NCI-H1092 (cell line): ENCODE data around the gene RPS15A.
"Not testable (repeated sequence)": the region's sequence is repeated elsewhere in the genome, so short reads cannot be mapped to it uniquely, and the experiment has no call there.

Source experiments
- DNase-seq: peaks from one replicate; lab custom pipeline; 2025; lab: John Stamatoyannopoulos, UW

Gene RPS15A

DNA sequence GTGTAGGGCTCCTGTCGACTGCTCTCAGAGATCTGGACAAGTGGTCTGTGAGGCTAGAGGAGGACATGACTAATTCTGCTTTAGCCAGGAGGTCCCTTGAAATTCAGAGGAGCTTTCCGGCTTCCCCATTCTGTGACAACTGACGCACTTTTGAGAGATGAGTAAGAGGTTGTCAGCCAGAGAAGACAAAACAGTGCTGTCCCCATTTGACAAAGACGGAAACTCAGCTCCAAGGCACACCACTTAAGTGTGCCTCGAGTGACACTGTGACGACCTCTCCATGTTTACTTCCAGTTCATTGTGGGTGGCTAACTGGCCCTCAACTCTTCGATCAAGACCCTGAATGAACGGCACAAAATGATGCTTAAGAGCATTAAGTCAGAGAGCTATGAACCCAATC lies 47.3 kb downstream of the RPS15A start:
- DNase-seq, result not testable (repeated sequence)

DNA sequence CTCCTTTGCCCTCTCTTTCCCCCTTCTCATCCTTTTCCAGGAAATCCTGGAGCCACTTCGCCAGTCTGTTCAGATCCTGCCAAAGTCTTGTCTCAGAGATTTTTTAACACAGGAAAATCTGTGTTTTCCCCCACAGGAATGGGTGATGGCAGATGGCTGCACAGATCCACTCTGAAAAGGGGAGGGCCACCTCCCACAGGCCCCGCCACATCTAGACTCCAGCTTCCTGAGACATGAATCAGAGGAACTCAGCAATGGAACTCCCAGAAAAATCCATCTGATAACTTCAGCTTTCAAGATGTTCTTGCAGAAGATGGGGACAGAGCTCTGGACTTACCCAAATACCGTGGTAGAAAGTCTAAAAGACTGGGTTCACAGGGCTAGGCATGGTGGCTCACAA lies 50.1 kb downstream of the RPS15A start:
- not testable (repeated sequence) for DNase-seq

DNA sequence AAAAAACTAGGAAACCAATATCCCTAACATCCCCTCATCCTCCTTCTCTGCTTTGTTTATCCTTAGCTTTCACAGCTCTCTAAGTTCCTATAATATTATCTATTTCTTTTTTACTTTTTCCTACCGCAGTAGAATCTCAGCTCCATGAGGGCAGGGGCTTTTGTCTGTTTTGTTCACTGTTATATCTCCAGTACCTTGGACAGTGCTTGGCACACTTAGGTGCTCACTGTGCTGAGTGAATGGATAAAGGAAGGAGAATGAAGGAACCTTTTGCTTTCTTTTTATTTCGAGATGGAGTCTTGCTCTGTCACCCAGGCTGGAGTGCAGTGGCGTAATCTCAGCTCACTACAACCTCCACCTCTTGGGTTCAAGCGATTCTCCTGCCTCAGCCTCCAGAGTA lies 51.4 kb downstream of the RPS15A start:
- DNase-seq, result not testable (repeated sequence)

DNA sequence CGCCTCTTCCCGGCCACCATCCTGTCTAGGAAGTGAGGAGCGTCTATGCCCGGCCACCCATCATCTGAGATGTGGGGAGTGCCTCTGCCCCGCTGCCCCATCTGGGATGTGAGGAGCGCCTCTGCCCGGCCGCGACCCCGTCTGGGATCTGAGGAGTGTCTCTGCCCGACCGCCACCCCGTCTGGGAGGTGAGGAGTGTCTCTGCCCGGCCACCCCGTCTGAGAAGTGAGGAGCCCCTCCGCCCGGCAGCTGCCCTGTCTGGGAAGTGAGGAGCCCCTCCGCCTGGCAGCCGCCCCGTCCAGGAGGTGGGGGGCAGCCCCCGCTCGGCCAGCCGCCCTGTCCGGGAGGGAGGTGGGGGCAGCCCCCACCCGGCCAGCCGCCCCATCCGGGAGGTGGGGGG lies 55.9 kb downstream of the RPS15A start:
- DNase-seq, result not testable (repeated sequence)
